GM21423 (cell line): Measurements from ENCODE around the gene GPR148.

Source experiments
- ATAC-seq: cut with Tn5 transposase; IDR thresholded peaks from one replicate; pipeline ENCODE4 v1.9.1; 2021; ENCODE audit warnings: mild to moderate bottlenecking, moderate library complexity; ENCODE audit not compliant: unreplicated experiment

GPR148 gene

GRCh38 chr2:130749078-130749477, 20.2 kb downstream of the GPR148 start:
- no peak for ATAC-seq

- ATAC-seq, result no peak
These were observed 20.8 kb downstream of the GPR148 start for GRCh38 chr2:130749641-130750040.

- ATAC-seq, result no peak
These were observed 25.9 kb downstream of the GPR148 start for GRCh38 chr2:130754811-130755210.

- no peak for ATAC-seq
These were observed 26.6 kb downstream of the GPR148 start, which contains the start of gene AMER3 for GRCh38 chr2:130755256-130756052. Gene AMER3 (plus strand): TSS chr2:130755540. CDS start chr2:130762073, 6,533 bp downstream.

GRCh38 chr2:130756053-130756873, 27.4 kb downstream of the GPR148 start:
- ATAC-seq, result no peak

GRCh38 chr2:130756874-130757668, 28.2 kb downstream of the GPR148 start:
- no peak for ATAC-seq

GRCh38 chr2:130759906-130760753, 31.3 kb downstream of the GPR148 start:
- ATAC-seq, result no peak

GRCh38 chr2:130760754-130761751, 32.2 kb downstream of the GPR148 start:
- no peak for ATAC-seq

GRCh38 chr2:130762031-130762909, 33.4 kb downstream of the GPR148 start:
- ATAC-seq, result no peak

- ATAC-seq, result no peak
These were observed 34.1 kb downstream of the GPR148 start for GRCh38 chr2:130762910-130763385.

GRCh38 chr2:130763405-130763804, 34.5 kb downstream of the GPR148 start:
- no peak for ATAC-seq

- ATAC-seq, result no peak
These were observed 35.4 kb downstream of the GPR148 start for GRCh38 chr2:130764035-130764820.

- no peak for ATAC-seq
These were observed 35.9 kb downstream of the GPR148 start for GRCh38 chr2:130764821-130765115.

- ATAC-seq, result no peak
These were observed 36.6 kb downstream of the GPR148 start for GRCh38 chr2:130765464-130765863.

- ATAC-seq, result no peak
These were observed 37.2 kb downstream of the GPR148 start for GRCh38 chr2:130766037-130766436.

- no peak for ATAC-seq
These were observed 38.0 kb downstream of the GPR148 start for GRCh38 chr2:130766711-130767407.

- no peak for ATAC-seq
These were observed 38.5 kb downstream of the GPR148 start for GRCh38 chr2:130767408-130767775.
